ENCODE results near the gene PDIK1L.

Gene PDIK1L

GRCh38 chr1:26121854-26122773, 10.5 kb downstream of the PDIK1L start:
- no peak for DNase-seq (ENCODE audit: low read depth in 1 of 2, low spot score in 1 of 2)

DNA sequence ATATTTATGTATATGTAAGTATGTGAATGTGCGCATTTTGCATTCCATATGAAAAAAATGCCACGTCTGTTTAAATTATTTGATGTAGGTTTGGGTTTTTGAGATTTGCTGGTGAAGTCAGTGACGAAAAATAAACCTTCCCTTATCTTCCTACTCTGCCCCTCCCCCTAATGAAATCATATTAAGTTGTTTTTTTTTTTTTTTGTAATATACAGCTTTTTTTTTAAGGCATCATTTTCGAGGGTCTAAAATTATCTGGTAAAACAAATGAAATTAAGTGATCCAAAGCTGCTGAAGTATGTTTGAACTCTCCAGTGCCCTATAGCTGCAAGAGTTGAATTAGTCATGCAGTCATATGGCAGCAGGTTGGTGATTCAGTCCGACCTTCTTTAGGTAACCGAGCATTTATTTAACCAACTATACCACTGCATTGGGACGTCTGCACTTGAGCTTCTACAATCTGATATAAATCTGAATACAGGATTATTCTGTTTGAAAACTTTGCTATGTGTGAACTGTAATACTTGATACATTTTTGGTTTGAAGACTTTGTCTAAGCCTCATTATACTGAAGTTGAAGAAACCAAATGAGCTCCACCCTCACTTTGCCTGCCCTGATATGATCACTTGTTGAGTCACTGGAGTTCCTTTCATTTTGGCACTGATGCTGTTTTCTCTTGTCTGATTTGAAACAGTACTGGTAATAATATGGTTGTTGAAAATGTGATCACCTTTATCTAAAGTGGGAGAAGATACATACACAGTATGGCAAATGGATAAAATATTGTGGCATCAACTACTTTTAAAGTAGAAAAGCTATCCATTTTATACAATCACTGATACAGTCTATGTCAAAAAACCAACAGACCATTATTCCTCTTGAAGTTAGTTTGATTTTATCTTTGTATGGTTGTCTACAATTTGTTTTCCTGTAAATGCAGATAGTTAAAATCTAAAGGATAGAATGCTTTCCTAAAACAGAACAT, 11.7 kb downstream of the PDIK1L start:
- DNase-seq (ENCODE audit: low read depth in 1 of 2, low spot score in 1 of 2): no peak

- no peak for DNase-seq (ENCODE audit: low read depth in 1 of 2, low spot score in 1 of 2)
Observed at GRCh38 chr1:26124418-26125331, 13.1 kb downstream of the PDIK1L start.

DNA sequence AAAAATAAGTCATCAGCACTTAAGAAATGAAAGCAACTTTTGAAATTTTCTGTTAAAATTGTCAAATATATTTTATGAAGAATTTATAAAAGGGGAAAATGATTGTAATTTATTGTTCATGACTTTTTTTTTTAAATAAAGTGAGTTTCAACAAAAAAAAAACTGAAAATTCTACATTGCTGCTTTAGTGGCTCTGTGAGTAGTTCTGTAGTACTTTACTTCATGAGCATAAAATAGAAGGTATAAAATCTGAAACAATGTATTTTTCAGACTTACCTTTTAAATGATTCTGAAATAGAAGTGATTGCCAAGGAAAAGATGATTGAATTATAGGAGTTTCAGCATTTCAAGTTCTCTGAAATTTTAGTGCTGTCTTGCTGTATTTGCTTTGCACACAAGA, 13.8 kb downstream of the PDIK1L start:
- DNase-seq (ENCODE audit: low read depth in 1 of 2, low spot score in 1 of 2): no peak

DNA sequence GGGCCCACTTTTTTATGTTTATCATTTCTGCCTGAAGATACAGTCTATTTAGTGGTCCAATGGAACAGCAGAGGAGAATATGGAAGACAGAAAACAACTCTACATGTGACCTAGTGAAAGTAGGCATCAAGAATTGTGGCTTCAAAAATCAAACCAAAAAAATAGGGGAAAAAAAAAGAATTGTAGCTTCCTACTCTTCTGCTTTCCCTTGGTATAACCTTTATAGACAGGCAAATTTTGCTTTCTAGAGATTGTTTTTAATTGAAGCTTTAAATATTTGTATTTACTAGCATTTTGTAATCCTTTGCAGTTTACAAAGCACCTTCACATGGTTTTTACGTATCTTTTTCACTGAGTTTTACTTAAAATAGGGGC, 14.3 kb downstream of the PDIK1L start:
- no peak for DNase-seq (ENCODE audit: low read depth in 1 of 2, low spot score in 1 of 2)

DNA sequence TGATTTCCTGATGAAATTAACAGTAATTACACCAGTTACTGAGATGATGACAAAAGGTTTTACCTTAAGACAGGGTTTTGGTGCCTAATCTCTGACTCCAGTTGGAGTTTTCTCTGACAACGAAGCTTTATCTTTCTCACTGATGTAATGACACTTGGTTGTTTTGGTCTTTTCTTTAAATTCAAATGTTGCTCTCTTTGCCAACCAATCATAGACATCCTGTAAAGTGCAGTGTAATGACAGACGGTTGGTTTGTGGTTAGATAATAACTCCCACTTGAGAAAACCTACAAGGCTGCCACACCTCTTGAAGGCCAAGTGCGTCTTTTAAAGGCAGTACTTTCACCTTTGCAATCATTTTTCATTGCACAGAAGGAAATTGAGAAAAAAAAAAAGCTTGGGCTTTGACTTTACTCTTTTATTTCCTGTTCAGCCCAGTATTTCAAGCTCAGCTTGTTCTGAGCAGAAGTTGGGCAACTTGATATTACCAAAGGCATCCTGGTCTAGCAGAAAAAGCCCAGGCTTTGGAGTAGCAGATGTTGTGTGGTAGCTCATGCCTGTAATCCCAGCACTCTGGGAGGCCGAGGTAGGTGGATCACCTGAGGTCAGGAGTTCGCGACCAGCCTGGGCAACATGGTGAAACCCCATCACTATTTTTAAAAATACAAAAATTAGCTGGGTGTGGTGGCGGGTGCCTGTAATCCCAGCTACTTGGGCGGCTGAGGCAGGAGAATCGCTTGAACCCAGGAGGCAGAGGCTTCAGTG, 14.9 kb downstream of the PDIK1L start:
- peak in 1 of 2 donors; percentile 21 for DNase-seq (ENCODE audit: low read depth in 1 of 2, low spot score in 1 of 2)

DNA sequence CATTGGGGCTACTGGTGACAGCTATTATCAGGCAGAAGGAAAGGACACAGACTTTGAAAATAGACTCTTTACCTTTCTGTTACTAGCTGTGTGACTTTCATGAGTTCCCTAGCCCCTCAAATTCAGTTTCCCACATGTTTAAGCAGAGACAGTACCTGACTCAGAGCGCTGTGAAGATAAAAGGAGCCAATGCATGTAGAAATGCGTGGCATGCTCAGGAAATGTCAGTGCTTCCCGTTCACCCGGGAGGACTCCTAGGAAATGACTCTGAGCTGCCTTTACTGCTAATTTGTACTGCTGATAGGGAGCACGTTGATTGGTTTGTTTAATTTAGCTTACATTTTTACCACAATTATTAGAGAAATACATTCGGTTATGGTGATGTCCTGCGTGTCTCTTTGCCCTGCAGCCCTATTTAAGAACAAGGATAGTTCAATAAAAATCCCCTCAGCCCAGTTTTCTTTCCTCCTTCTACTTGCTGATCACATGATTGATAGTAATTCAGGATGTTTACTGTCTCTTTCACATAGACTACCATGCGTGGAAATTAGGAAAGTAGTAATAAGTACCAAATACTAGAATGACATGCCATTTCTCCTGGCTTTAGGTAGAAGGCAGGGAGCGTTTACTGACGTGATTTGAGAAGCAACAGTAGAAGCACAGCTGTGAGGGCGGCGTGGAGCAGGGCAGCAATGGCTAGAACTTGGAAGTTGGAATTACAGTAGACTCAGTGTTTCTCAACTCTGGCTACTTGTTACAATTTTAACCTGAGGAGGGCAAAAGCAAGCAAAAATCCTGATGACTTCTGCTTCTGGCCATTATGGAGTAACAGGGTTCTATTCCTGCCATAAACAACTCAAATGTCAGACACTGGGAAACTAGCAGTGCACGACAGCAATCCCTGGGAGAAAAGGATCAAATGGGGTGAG, 15.9 kb downstream of the PDIK1L start:
- no peak for DNase-seq (ENCODE audit: low read depth in 1 of 2, low spot score in 1 of 2)

DNA sequence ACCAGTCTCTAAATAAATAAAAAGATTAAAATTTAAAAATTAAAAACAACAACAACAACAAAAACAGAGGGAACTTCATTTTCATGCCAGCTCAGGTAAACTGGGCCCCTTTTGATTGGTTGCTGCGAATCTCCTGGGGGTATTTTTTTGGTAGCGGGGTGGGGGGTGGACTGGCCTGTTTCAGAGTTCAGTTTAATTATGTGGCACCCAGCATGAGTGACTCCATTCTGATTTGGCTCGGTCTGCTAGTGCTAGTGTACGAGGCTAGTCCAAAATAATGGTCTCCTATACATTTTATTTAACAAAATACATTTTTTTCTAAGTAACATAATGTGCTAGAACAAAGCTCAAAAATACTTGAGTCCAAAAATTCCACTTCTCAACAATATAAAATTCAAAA, 18.2 kb downstream of the PDIK1L start:
- no peak for DNase-seq (ENCODE audit: low read depth in 1 of 2, low spot score in 1 of 2)

DNA sequence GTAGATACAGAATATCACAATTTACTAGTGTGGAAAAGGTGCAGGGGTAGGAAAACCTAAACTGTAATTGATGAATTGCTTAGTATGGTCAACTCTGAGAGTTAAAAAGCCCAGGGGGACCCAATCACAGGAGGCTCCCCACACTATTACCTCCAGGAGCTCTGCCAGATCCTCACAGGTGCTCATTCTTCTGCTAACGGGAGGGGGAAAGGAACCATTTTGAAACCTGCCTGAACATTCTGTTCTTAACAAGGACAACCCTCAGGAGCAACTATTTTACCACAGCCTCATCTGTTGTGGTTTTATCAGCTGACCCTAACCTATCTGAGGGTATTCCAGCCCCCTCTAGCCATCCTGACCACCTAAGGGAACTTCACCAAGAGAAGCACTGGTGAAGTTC, 19.1 kb downstream of the PDIK1L start:
- no peak for DNase-seq (ENCODE audit: low read depth in 1 of 2, low spot score in 1 of 2)

DNA sequence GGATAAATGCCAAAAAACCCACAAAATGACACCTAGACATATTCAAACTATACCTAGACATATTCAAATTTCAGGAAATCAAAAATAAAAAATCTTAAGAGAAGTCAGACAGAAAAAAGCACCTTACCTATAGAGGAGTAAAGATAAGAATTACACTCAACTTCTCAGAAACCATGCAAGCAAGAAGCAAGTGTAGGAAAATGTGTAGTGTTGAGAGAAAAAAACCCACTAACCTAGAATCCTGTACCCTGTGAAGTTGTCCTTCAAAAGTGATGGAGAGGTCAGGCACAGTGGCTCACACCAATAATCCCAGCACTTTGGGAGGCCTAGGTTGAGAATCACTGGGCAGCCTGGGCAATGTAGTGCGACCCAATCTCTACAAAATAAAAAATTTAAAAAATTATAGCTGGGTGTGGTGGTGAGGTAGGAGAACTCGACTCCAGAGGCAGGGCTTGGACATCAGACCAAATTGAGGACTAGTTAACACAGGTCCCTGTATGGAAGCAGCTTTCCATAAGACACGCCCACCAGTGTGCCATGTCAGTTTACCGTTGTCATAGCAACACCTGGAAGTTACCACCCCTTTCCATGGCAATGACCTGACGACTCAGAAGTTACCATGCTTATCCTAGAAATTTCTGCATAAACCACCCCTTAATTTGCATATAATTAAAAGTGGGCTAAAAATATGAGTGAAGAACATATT, 20.7 kb downstream of the PDIK1L start:
- DNase-seq (ENCODE audit: low read depth in 1 of 2, low spot score in 1 of 2): no peak

DNA sequence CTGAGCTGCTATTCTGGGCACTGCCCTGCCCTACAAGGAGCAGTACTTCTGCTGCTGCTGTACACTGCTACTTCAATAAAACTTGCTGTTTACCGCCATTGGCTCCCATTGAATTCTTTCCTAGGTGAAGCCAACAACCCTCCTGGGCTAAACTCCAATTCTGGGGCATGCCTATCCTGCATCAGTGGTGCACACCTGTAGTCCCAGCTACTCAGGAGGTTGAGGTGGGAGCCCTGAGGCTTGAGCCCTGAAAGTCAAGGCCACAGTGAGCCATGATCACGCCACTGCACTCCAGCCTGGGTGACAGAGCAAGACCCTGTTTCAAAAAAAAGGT, 21.2 kb downstream of the PDIK1L start:
- no peak for DNase-seq (ENCODE audit: low read depth in 1 of 2, low spot score in 1 of 2)

DNA sequence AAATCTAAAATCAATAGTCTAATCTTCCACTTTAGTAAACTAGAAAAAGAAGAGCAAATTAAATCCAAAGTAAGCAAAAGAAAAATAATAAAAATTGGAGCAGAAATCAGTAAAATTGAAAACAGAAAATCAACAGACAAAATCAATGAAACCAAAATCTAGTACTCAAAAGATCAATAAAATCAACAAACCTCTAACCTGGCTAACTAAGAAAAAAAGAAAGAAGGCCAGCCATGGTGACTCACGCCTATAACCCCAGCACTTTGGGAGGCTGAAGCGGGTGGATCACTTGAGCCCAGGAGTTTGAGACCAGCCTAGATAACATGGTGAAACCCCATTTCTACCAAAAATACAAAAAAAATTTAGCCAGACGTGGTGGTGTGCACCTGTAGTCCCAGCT, 22.8 kb downstream of the PDIK1L start:
- no peak for DNase-seq (ENCODE audit: low read depth in 1 of 2, low spot score in 1 of 2)

DNA sequence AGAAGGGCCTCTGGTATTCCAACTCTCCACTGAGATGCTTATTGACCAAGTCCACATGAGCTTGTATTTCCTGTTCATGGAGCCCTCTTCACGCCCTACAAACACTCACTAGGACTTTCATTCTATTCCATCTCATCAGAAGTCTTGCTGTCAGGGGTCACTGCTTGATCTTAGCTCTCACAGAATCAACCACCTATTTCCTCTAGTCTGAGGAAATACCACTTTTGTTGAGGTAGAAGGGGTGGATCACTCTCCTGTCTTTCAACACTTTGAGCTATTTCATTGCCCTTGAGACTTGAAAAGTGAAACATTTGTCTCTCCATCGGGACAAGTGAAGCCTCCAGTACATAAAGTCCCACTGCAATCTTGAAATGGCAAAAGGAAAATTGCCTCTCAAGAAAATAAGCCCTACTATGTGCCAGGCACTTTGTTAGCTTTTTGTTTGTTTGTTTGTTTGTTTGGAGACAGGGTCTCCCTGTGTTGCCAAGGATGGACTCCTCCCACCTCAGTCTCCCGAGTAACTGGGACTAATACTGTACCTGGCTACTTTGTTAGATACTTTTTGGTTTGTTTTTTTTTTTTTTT, 27.4 kb downstream of the PDIK1L start:
- no peak for DNase-seq (ENCODE audit: low read depth in 1 of 2, low spot score in 1 of 2)

DNA sequence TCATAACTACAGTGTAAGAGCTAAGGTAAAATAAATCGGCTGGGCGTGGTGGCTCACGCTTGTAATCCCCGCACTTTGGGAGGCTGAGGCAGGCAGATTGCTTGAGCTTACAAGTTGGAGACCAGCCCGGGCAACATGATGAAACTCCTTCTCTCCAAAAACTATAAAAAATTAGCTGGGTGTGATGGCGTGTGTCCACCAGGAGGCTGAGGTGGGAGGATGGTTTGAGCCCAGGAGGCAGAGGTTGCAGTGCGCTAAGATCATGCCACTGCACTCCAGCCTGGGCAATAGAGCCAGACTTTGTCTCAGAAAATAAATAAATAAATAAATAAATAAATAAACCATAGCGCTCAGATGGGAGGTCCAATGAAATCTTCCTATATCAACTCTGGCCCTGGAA, 30.5 kb downstream of the PDIK1L start:
- no peak for DNase-seq (ENCODE audit: low read depth in 1 of 2, low spot score in 1 of 2)

DNA sequence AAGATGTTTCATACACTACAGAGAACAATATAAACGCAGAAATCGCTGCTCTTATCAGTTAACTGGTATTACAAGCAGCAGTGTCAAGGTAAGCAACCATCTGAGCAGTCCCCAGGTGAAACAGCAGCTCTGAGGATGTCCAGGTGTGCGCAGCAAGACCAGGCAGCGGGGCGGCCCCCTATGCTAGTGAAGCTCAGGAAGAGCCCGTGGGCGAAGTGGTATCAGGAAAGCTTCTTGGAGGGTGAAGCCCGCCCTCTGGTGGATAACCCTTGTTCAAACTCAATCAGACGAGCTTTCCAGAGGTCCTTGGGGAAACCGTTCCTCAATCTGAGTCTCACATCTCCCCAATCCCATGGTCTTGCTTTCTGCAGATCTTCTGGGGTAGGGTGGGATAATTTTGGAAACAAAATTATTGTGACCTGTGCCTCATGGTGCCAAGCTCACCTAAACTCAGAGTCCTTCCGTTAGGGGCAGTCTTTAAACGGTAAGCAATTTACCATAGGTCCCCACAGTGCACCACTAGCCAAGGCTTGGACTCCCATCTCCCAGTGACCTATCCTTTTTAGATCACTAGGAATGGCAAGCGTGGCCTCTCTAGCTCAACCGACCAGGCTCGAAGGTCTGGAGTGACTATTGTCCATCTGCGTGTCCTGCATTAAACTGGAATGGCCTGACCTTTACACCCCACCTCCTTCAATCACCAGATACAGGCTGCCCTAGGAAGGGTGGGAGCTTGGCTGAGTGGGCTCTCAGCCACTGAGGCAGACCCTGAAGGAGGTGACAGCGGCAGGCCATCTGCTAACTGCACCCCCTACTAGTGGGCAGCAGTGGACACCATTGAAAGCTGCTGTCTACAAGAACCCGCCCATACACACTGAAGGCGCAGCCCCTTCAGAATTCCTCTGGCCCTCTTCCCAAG, 33.7 kb downstream of the PDIK1L start:
- peak; percentile 46 for DNase-seq (ENCODE audit: low read depth in 1 of 2, low spot score in 1 of 2)

GRCh38 chr1:26145960-26146294, 34.3 kb downstream of the PDIK1L start:
- DNase-seq (ENCODE audit: low read depth in 1 of 2, low spot score in 1 of 2): no peak

- no peak for DNase-seq (ENCODE audit: low read depth in 1 of 2, low spot score in 1 of 2)
Observed at GRCh38 chr1:26148887-26149286, 37.3 kb downstream of the PDIK1L start.

Measured in stimulated activated CD4-positive, alpha-beta T cell treated with anti-CD3 and anti-CD28 coated beads, Interleukin-15, amount 100 ng/mL, for 1 hour (primary cell).